GM23338 (cell line): ENCODE results near the gene FOXL1. TPM values are rescaled to one million over a fixed set of nuclear protein-coding genes. Genes with fewer than 3 reads are reported as not detected.
A peak's percentile ranks its signal among the peaks of the same experiment; 100 is the strongest.

Source experiments
- ATAC-seq: fragments of 200-7000 bp; cut with Tn5 transposase; 3 replicates; pipeline ENCODE4 v1.9.1; 2020
- DNase-seq: peaks from one replicate; pipeline ENCODE4 v3.0.0-alpha.2; 2015; ENCODE audit warnings: low spot score
- H2AFZ ChIP-seq: fragments of 200-600 bp; sonication (generic); 2 replicates; pipeline ENCODE4 v1.8.0; 2016; ENCODE audit warnings: antibody characterized with exemption, mild to moderate bottlenecking, moderate library complexity
- H3F3A ChIP-seq: fragments of 200-600 bp; sonication (generic); replicated peaks from 2 replicates; pipeline ENCODE4 v1.8.0; 2017; ENCODE audit warnings: antibody characterized with exemption, mixed run types, low read depth
- H3K27ac ChIP-seq: fragments of 200-600 bp; sonication (generic); 2 replicates; pipeline ENCODE4 v1.6.1; 2016; ENCODE audit warnings: low read depth
- H3K27me3 ChIP-seq: fragments of 200-600 bp; sonication (generic); 2 replicates; pipeline ENCODE4 v1.8.0; 2016; ENCODE audit warnings: mild to moderate bottlenecking, mixed run types, moderate library complexity; ENCODE audit not compliant: insufficient read depth
- H3K36me3 ChIP-seq: fragments of 200-600 bp; sonication (generic); 2 replicates; pipeline ENCODE4 v1.8.0; 2016; ENCODE audit warnings: mild to moderate bottlenecking; ENCODE audit not compliant: insufficient read depth
- H3K4me1 ChIP-seq: fragments of 200-600 bp; sonication (generic); 2 replicates; pipeline ENCODE4 v1.8.0; 2016; ENCODE audit warnings: mild to moderate bottlenecking, moderate library complexity; ENCODE audit not compliant: insufficient read depth
- H3K4me2 ChIP-seq: fragments of 200-600 bp; sonication (generic); 2 replicates; pipeline ENCODE4 v1.7.1; 2017; ENCODE audit warnings: mixed run types
- H3K4me3 ChIP-seq: fragments of 200-600 bp; sonication (generic); 2 replicates; pipeline ENCODE4 v1.6.1; 2016; ENCODE audit warnings: mixed run types
- H3K79me2 ChIP-seq: fragments of 200-600 bp; sonication (generic); replicated peaks from 2 replicates; pipeline ENCODE4 v1.8.0; 2017; ENCODE audit warnings: mild to moderate bottlenecking; ENCODE audit not compliant: insufficient read depth
- H3K9me2 ChIP-seq: fragments of 200-600 bp; sonication (generic); 2 replicates; pipeline ENCODE4 v1.8.0; 2017; ENCODE audit not compliant: insufficient read depth
- H4K20me1 ChIP-seq: fragments of 200-600 bp; sonication (generic); replicated peaks from 2 replicates; pipeline ENCODE4 v1.8.0; 2017; ENCODE audit warnings: mild to moderate bottlenecking; ENCODE audit not compliant: insufficient read depth
- H3K27ac Mint-ChIP-seq: 2 replicates; pipeline ENCODE4 v1.8.0; 2020; ENCODE audit warnings: inconsistent platforms, mild to moderate bottlenecking, moderate library complexity, mixed read lengths
- H3K27me3 Mint-ChIP-seq: 3 replicates; pipeline ENCODE4 v1.8.0; 2022; ENCODE audit warnings: low read depth, mild to moderate bottlenecking, moderate library complexity, mixed read lengths, inconsistent platforms; ENCODE audit not compliant: insufficient read depth, poor library complexity
- H3K36me3 Mint-ChIP-seq: 3 replicates; pipeline ENCODE4 v1.8.0; 2021; ENCODE audit warnings: low read depth, mild to moderate bottlenecking, inconsistent platforms, moderate library complexity, mixed read lengths
- H3K4me1 Mint-ChIP-seq: 3 replicates; pipeline ENCODE4 v1.8.0; 2020; ENCODE audit warnings: mild to moderate bottlenecking, inconsistent platforms, mixed read lengths
- H3K4me3 Mint-ChIP-seq: 3 replicates; pipeline ENCODE4 v1.8.0; 2021; ENCODE audit warnings: moderate library complexity, mild to moderate bottlenecking, inconsistent platforms, mixed read lengths
- H3K9me3 Mint-ChIP-seq: 3 replicates; pipeline ENCODE4 v1.8.0; 2020; ENCODE audit warnings: moderate library complexity, mild to moderate bottlenecking, inconsistent platforms, mixed read lengths
- EZH2 ChIP-seq: fragments of 200-600 bp; sonication (generic); IDR thresholded peaks from one replicate; pipeline ENCODE4 v1.8.0; 2017; ENCODE audit warnings: antibody characterized with exemption, mild to moderate bottlenecking, low read depth; ENCODE audit not compliant: unreplicated experiment
- REST ChIP-seq: IDR thresholded peaks from one replicate; pipeline ENCODE4 v1.6.1; 2018; ENCODE audit warnings: antibody characterized with exemption; ENCODE audit not compliant: unreplicated experiment
- ZNF114 ChIP-seq: fragments of 250-450 bp; sonication (Bioruptor Pico); IDR thresholded peaks from 2 replicates; pipeline ENCODE4 v1.5.0; 2020; ENCODE audit warnings: mild to moderate bottlenecking, moderate library complexity
- polyA plus RNA-seq: library from polyadenylated mRNA; unstranded; fragments of >200 nt; fragmentation: Nextera tagmentation; extraction: Ambion mirVana; gene quantifications from 2 replicates; pipeline ENCODE4 v1.2.1, GENCODE V29; 2016
- total RNA-seq: library from RNA; depleted of rRNA; stranded (reverse); fragments of >200 nt; shearing (Covaris generic); gene quantifications from 2 replicates; pipeline ENCODE4 v1.2.3, GENCODE V29; 2014

FOXL1 gene
- total and polyA plus RNA-seq, 2 experiments from 2014 or later: 0.31 TPM; not detected in 1

DNA sequence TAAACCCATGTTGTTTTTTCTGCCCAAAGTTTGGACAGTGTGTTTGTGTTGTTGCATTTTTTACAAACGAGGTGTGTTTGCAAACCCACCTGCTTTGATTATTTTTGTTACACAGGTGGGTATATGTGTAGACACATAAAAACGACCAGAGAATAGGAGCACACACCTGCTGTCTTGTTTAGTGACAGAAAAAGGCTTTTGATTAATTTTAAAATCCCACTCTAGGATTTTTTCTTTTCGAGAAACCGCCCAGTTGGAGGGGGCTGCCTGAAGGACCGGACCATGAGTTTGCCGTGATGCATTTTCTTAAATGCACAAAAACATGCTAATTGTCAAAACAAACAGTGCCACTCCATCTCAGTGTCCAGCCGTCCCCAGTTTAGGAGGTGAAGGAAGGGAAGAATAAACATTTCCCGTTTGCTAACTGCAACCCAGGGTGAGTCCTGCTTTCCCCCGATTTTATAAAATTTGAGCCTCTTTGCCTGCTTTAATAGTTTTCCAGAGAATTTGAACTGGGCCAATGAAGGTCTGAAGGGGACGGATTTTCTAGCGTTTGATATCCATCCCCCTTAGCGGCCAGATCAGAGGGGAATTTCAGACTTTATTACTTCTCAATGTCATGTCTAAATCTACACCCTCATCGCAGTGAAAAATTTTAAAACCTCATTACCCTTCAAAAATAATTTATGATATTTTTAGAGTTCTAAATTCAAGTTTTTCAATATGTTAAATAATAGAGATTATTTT is 8.5 kb upstream of the FOXL1 start:
- H3K4me3 ChIP-seq: no peak overlapping the region
- no peak for ATAC-seq
- no peak overlapping the region for H3K27ac ChIP-seq
- H3K4me2 ChIP-seq: 0 out of 2 replicates have a peak overlapping the region, but pooled peaks have one; percentile 22
- H3K36me3 Mint-ChIP-seq: no peaks in the 10 kb centered on the region
- H3K9me3 Mint-ChIP-seq: peaks cover 5% of the 10 kb centered on the region; the same call in 1 of the 3 replicates
- no peaks in the 10 kb centered on the region for H3K9me2 ChIP-seq
- H3K36me3 ChIP-seq: no peaks in the 10 kb centered on the region
- no peak overlapping the region for H2AFZ ChIP-seq
- peaks cover 75% of the 10 kb centered on the region for H3K4me1 ChIP-seq
- peaks cover 28% of the 10 kb centered on the region for H4K20me1 ChIP-seq
- H3K4me1 Mint-ChIP-seq: peaks cover 61% of the 10 kb centered on the region
- no peaks in the 10 kb centered on the region for H3K79me2 ChIP-seq
- no peak overlapping the region for H3K4me3 Mint-ChIP-seq
- peaks cover 99% of the 10 kb centered on the region for H3K27me3 ChIP-seq
- DNase-seq: no peak
- H3F3A ChIP-seq: peaks cover 7% of the 10 kb centered on the region
- TF ChIP-seq EZH2 (peak; percentile 43), ZNF114 (no peak)
- H3K27ac Mint-ChIP-seq: no peak overlapping the region
- H3K27me3 Mint-ChIP-seq: peaks cover 92% of the 10 kb centered on the region

GRCh38 chr16:86570558-86571529 is 7.5 kb upstream of the FOXL1 start:
- H3K9me2 ChIP-seq: no peaks in the 10 kb centered on the region
- H3K36me3 Mint-ChIP-seq: no peaks in the 10 kb centered on the region
- H3K4me1 Mint-ChIP-seq: peaks cover 61% of the 10 kb centered on the region
- H3K27me3 Mint-ChIP-seq: peaks cover 92% of the 10 kb centered on the region
- peaks cover 22% of the 10 kb centered on the region for H4K20me1 ChIP-seq
- H2AFZ ChIP-seq: no peak overlapping the region
- peak; percentile 47 for DNase-seq
- H3K4me3 Mint-ChIP-seq: peak overlapping the region; percentile 47; the same call in 2 of the 3 replicates
- TF ChIP-seq REST (no peak), EZH2 (peak; percentile 92)
- peaks cover 5% of the 10 kb centered on the region; the same call in 1 of the 3 replicates for H3K9me3 Mint-ChIP-seq
- peaks cover 5% of the 10 kb centered on the region for H3F3A ChIP-seq
- no peak for ATAC-seq
- no peak overlapping the region for H3K27ac ChIP-seq
- H3K4me1 ChIP-seq: peaks cover 72% of the 10 kb centered on the region
- H3K36me3 ChIP-seq: no peaks in the 10 kb centered on the region
- H3K27me3 ChIP-seq: peaks cover 98% of the 10 kb centered on the region
- peak overlapping the region; percentile 38; the same call in 1 of the 2 replicates for H3K4me3 ChIP-seq
- H3K79me2 ChIP-seq: no peaks in the 10 kb centered on the region
- H3K27ac Mint-ChIP-seq: no peak overlapping the region
- H3K4me2 ChIP-seq: peak overlapping the region; percentile 61
